HCT116 (cell line): Measurements from ENCODE around the gene PLEKHA5. TPM values are rescaled to one million over a fixed set of nuclear protein-coding genes. Genes with fewer than 3 reads are reported as not detected.

Experiments used
- ATAC-seq: fragments of 200-7000 bp; cut with Tn5 transposase; 2 replicates; pipeline ENCODE4 v1.9.1; 2020; ENCODE audit warnings: mild to moderate bottlenecking, moderate library complexity
- BruUV-seq: library from RNA; stranded (reverse); fragments of 400-500 nt; replicated peaks from 2 replicates; lab custom pipeline; 2021; lab: Mats Ljungman, UMichigan
- CTCF ChIA-PET: fragments of 300-600 bp; sonication (Branson Sonifier 250); formaldehyde crosslinking; loops from one replicate; lab custom pipeline; 2021; ENCODE audit warnings: antibody characterized with exemption; lab: Charles Lee
- POLR2A ChIA-PET: fragments of 300-600, 350-600 bp; sonication (Branson Sonifier 250); formaldehyde crosslinking; loops from one replicate; lab custom pipeline; 2021; ENCODE audit warnings: antibody characterized with exemption; lab: Charles Lee
- RAD21 ChIA-PET, 2 experiments: fragments of 300-600 bp; sonication (Branson Sonifier 250); formaldehyde crosslinking; loops; one replicate each; lab custom pipeline; 2023; ENCODE audit warnings: low total read pairs in 2 of 2; ENCODE audit not compliant: uncharacterized antibody in 2 of 2, unreplicated experiment in 2 of 2, low non-redundant PET in 1 of 2; lab: Charles Lee
- DNase-seq: peaks from one replicate; pipeline ENCODE4 v3.0.0-alpha.2; 2010; ENCODE audit warnings: low read depth, low spot score
- H2AFZ ChIP-seq: fragments of 200-600 bp; shearing (Covaris generic), sonication (generic); 2 replicates; pipeline ENCODE4 v1.6.1; 2017; ENCODE audit warnings: low read depth, mixed run types, mixed read lengths, antibody characterized with exemption, low read length; ENCODE audit not compliant: poor library complexity, severe bottlenecking
- H3K27ac ChIP-seq: 2 replicates; pipeline ENCODE4 v1.5.1; 2012; ENCODE audit warnings: low read depth, low read length
- H3K27me3 ChIP-seq: fragments of 200-600 bp; sonication (generic); 2 replicates; pipeline ENCODE4 v1.6.1; 2016; ENCODE audit warnings: mixed run types, low read length, mixed read lengths; ENCODE audit not compliant: insufficient read depth
- H3K36me3 ChIP-seq, 2 experiments: fragments of 200-500 bp in 1 of 2; fragments of 200-600 bp in 1 of 2; sonication (Bioruptor generic) in 1 of 2; sonication (generic) in 1 of 2; 2 replicates each; pipeline versions ENCODE4 v1.5.1 to v1.6.1; 2014 to 2016; ENCODE audit warnings: low read length in 2 of 2, inconsistent platforms in 1 of 2, mixed read lengths in 1 of 2, mixed run types in 1 of 2; ENCODE audit not compliant: insufficient read depth in 2 of 2, control insufficient read depth in 1 of 2
- H3K4me1 ChIP-seq, 2 experiments: fragments of 200-600 bp in 1 of 2; sonication (generic) in 1 of 2; 2 replicates each; pipeline versions ENCODE4 v1.5.1 to v1.6.1; 2012 to 2017; ENCODE audit warnings: low read length in 2 of 2, inconsistent platforms in 1 of 2, mild to moderate bottlenecking in 1 of 2, mixed read lengths in 1 of 2, mixed run types in 1 of 2, moderate library complexity in 1 of 2; ENCODE audit not compliant: insufficient read depth in 2 of 2, control insufficient read depth in 1 of 2
- H3K4me2 ChIP-seq: fragments of 200-600 bp; sonication (generic); 2 replicates; pipeline ENCODE4 v1.6.1; 2017; ENCODE audit warnings: mixed run types, low read length, mixed read lengths
- H3K4me3 ChIP-seq, 2 experiments: fragments of 200-600 bp in 1 of 2; sonication (generic) in 1 of 2; replicated peaks in 1 of 2; 2 replicates each; pipeline ENCODE4 v1.5.1; 2011 to 2016; ENCODE audit warnings: low read length in 2 of 2, control low read depth in 1 of 2, low read depth in 1 of 2, mild to moderate bottlenecking in 1 of 2, mixed read lengths in 1 of 2, mixed run types in 1 of 2
- H3K79me2 ChIP-seq: fragments of 200-600 bp; sonication (generic); 2 replicates; pipeline ENCODE4 v1.6.1; 2017; ENCODE audit warnings: mild to moderate bottlenecking, mixed run types, low read length, moderate library complexity, mixed read lengths; ENCODE audit not compliant: insufficient read depth
- H3K9ac ChIP-seq: fragments of 200-600 bp; sonication (generic); 2 replicates; pipeline ENCODE4 v1.6.1; 2016; ENCODE audit warnings: low read length, mixed read lengths
- H3K9me2 ChIP-seq: fragments of 200-600 bp; sonication (generic), shearing (Covaris generic); 2 replicates; pipeline ENCODE4 v1.6.1; 2017; ENCODE audit warnings: mixed run types, mild to moderate bottlenecking, moderate library complexity; ENCODE audit not compliant: insufficient read depth
- H3K9me3 ChIP-seq, 2 experiments: fragments of 200-500 bp in 1 of 2; fragments of 200-600 bp in 1 of 2; sonication (Bioruptor generic) in 1 of 2; sonication (generic) in 1 of 2; 2 replicates each; pipeline ENCODE4 v1.6.1; 2014 to 2017; ENCODE audit warnings: low read length in 2 of 2, mixed read lengths in 2 of 2, inconsistent platforms in 1 of 2, low read depth in 1 of 2, mild to moderate bottlenecking in 1 of 2, mixed run types in 1 of 2, moderate library complexity in 1 of 2; ENCODE audit not compliant: control insufficient read depth in 1 of 2, insufficient read depth in 1 of 2
- H4K20me1 ChIP-seq: fragments of 200-600 bp; sonication (generic), shearing (Covaris generic); 2 replicates; pipeline ENCODE4 v1.6.1; 2017; ENCODE audit warnings: mixed run types, mild to moderate bottlenecking, moderate library complexity; ENCODE audit not compliant: insufficient read depth
- CBX3 ChIP-seq: IDR thresholded peaks from 2 replicates; pipeline ENCODE4 v1.6.1; 2012; ENCODE audit warnings: low read depth
- CEBPB ChIP-seq: IDR thresholded peaks from 2 replicates; pipeline ENCODE4 v1.6.1; 2012; ENCODE audit warnings: low read depth
- ELF1 ChIP-seq: IDR thresholded peaks from 2 replicates; pipeline ENCODE4 v1.6.1; 2012; ENCODE audit warnings: low read depth, borderline replicate concordance
- EZH2phosphoT487 ChIP-seq: fragments of 200-600 bp; IDR thresholded peaks from 2 replicates; pipeline ENCODE4 v1.6.1; 2018; ENCODE audit warnings: antibody characterized with exemption, borderline replicate concordance
- FOSL1 ChIP-seq: IDR thresholded peaks from 2 replicates; pipeline ENCODE4 v1.6.1; 2012; ENCODE audit warnings: low read depth
- JUND ChIP-seq: IDR thresholded peaks from 2 replicates; pipeline ENCODE4 v1.6.1; 2012
- TCF7L2 ChIP-seq: IDR thresholded peaks from 2 replicates; pipeline ENCODE4 v1.7.0; 2011; ENCODE audit warnings: borderline replicate concordance, inconsistent platforms; ENCODE audit not compliant: insufficient read depth, insufficient read length; ENCODE audit errors: extremely low read depth
- YY1 ChIP-seq: IDR thresholded peaks from 2 replicates; pipeline ENCODE4 v1.6.1; 2011; ENCODE audit warnings: low read length, low read depth, moderate library complexity, mild to moderate bottlenecking; ENCODE audit not compliant: insufficient replicate concordance; ENCODE audit errors: extremely low read depth
- ZNF274 ChIP-seq: fragments of 200-500 bp; sonication (Bioruptor generic); IDR thresholded peaks from 2 replicates; pipeline ENCODE4 v1.6.1; 2014; ENCODE audit warnings: mild to moderate bottlenecking, low read depth, low read length, inconsistent platforms
- intact Hi-C: fragments of 100-400 bp; cut with micrococcal nuclease; formaldehyde crosslinking; loops from 2 replicates; pipeline ENCODE4 v1.10.0; 2022
- total RNA-seq: library from RNA; stranded (reverse); gene quantifications from one replicate; pipeline ENCODE4 v1.2.1, GENCODE V29; 2021; ENCODE audit not compliant: unreplicated experiment
- TF ChIP-seq, protein P1 (sequence below): IDR thresholded peaks from 2 replicates; pipeline ENCODE4 v1.6.1; 2012
- TF ChIP-seq, protein P2 (sequence below): IDR thresholded peaks from 2 replicates; pipeline ENCODE4 v1.6.1; 2012; ENCODE audit warnings: low read depth
- TF ChIP-seq, protein P3 (sequence below): IDR thresholded peaks from 2 replicates; pipeline ENCODE4 v1.6.1; 2012

PLEKHA5 gene
- total RNA-seq, 1 experiment from 2014 or later, result 18.9 TPM

DNA sequence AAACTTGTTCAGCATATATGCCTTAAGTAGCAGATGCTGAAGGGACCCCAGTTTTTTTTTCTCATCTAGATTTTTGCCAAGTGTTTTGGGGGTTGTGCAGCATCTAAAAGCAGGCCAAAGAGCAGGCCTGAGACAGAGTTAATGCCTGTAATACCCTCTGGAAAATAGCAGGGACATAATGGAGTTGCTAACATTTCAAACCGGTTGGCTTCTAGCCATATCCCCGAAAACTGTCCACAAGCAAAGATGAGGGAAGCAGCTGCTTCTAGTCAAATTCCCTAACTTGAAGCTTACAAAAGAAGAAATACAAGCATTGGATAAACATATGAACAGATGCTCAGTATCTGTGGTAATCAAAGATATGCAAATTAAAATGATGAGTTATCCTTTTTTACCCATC, 257.6 kb downstream of the PLEKHA5 start:
- TF ChIP-seq TCF7L2 (no peak), CBX3 (no peak), CEBPB (no peak), JUND (no peak), ELF1 (no peak), FOSL1 (no peak), EZH2phosphoT487 (no peak), ZNF274 (no peak), YY1 (no peak)
- TF ChIP-seq, protein P1, sequence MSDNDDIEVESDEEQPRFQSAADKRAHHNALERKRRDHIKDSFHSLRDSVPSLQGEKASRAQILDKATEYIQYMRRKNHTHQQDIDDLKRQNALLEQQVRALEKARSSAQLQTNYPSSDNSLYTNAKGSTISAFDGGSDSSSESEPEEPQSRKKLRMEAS, result no peak
- TF ChIP-seq, protein P2, sequence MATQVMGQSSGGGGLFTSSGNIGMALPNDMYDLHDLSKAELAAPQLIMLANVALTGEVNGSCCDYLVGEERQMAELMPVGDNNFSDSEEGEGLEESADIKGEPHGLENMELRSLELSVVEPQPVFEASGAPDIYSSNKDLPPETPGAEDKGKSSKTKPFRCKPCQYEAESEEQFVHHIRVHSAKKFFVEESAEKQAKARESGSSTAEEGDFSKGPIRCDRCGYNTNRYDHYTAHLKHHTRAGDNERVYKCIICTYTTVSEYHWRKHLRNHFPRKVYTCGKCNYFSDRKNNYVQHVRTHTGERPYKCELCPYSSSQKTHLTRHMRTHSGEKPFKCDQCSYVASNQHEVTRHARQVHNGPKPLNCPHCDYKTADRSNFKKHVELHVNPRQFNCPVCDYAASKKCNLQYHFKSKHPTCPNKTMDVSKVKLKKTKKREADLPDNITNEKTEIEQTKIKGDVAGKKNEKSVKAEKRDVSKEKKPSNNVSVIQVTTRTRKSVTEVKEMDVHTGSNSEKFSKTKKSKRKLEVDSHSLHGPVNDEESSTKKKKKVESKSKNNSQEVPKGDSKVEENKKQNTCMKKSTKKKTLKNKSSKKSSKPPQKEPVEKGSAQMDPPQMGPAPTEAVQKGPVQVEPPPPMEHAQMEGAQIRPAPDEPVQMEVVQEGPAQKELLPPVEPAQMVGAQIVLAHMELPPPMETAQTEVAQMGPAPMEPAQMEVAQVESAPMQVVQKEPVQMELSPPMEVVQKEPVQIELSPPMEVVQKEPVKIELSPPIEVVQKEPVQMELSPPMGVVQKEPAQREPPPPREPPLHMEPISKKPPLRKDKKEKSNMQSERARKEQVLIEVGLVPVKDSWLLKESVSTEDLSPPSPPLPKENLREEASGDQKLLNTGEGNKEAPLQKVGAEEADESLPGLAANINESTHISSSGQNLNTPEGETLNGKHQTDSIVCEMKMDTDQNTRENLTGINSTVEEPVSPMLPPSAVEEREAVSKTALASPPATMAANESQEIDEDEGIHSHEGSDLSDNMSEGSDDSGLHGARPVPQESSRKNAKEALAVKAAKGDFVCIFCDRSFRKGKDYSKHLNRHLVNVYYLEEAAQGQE, result no peak
- TF ChIP-seq, protein P3, sequence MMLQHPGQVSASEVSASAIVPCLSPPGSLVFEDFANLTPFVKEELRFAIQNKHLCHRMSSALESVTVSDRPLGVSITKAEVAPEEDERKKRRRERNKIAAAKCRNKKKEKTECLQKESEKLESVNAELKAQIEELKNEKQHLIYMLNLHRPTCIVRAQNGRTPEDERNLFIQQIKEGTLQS, result no peak
- DNase-seq (no peak), ATAC-seq (no peak)
- H3K27me3 ChIP-seq, result no peaks in the 10 kb centered on the region
- H3K79me2 ChIP-seq, result no peaks in the 10 kb centered on the region
- ChIA-PET RAD21 (no interaction called here), CTCF (no interaction called here), POLR2A (no interaction called here)
- no peaks in the 10 kb centered on the region for H3K36me3 ChIP-seq
- H3K4me2 ChIP-seq, result no peak overlapping the region
- no peak overlapping the region for H3K4me3 ChIP-seq
- H2AFZ ChIP-seq, result no peak overlapping the region
- peaks cover 10 to 14% of the 10 kb centered on the region in 2 experiments; a peak in 3 of 4 replicates for H3K4me1 ChIP-seq
- H3K9me3 ChIP-seq, result no peaks in the 10 kb centered on the region
- H3K9ac ChIP-seq, result no peak overlapping the region
- no peaks in the 10 kb centered on the region for H3K9me2 ChIP-seq
- no peaks in the 10 kb centered on the region for H4K20me1 ChIP-seq
- intact Hi-C loops, result no loop called here
- no peak overlapping the region for H3K27ac ChIP-seq
- BruUV-seq, result no TSS peak
